Transverse colon (tissue), 4 donors: ENCODE results near the gene SEMA3A. TPM values are rescaled to one million over a fixed set of nuclear protein-coding genes. Genes with fewer than 3 reads are reported as not detected.
"Not testable (repeated sequence)": the region's sequence is repeated elsewhere in the genome, so short reads cannot be mapped to it uniquely, and the experiment has no call there.

ENCODE experiments used
- DNase-seq: peaks from one replicate; pipeline ENCODE4 v3.0.0-alpha.2; 2019
- H3K27ac ChIP-seq, 4 donors: fragments of 200-600 bp; sonication (generic); 2 replicates each; pipeline ENCODE4 v1.5.1; 2016 to 2018; ENCODE audit warnings: inconsistent platforms in 4 of 4
- H3K27me3 ChIP-seq: fragments of 200-600 bp; sonication (generic); 2 replicates; pipeline ENCODE4 v1.5.1; 2017; ENCODE audit warnings: inconsistent platforms
- H3K36me3 ChIP-seq, 4 donors: fragments of 200-600 bp; sonication (generic); 2 replicates each; pipeline ENCODE4 v1.5.1; 2017 to 2019; ENCODE audit warnings: inconsistent platforms in 4 of 4
- H3K4me1 ChIP-seq, 4 donors: fragments of 200-600 bp; sonication (generic); 2 replicates each; pipeline ENCODE4 v1.5.1; 2017 to 2020; ENCODE audit warnings: inconsistent platforms in 4 of 4
- H3K4me3 ChIP-seq, 4 donors: fragments of 200-600 bp; sonication (generic); 1 replicate in 1 of 4; 2 replicates in 3 of 4; pipeline versions ENCODE4 v1.5.1 to v1.6.1; 2017 to 2019; ENCODE audit warnings: inconsistent platforms in 4 of 4
- H3K9me3 ChIP-seq, 2 donors: fragments of 200-600 bp; sonication (generic); 2 replicates each; pipeline ENCODE4 v1.5.1; 2017 to 2019; ENCODE audit warnings: inconsistent platforms in 2 of 2
- EP300 ChIP-seq: sonication (generic); formaldehyde crosslinking; IDR thresholded peaks from one replicate; pipeline ENCODE4 v1.6.1; 2017; ENCODE audit warnings: antibody characterized with exemption, low read depth
- POLR2A ChIP-seq: fragments of 450-650 bp; IDR thresholded peaks from one replicate; pipeline ENCODE4 v1.6.1; 2016; ENCODE audit warnings: antibody characterized with exemption, mild to moderate bottlenecking, moderate library complexity
- POLR2AphosphoS5 ChIP-seq, 3 donors: sonication (generic); formaldehyde crosslinking; IDR thresholded peaks; one replicate each; pipeline ENCODE4 v1.6.1; 2016; ENCODE audit warnings: antibody characterized with exemption in 3 of 3
- WGBS, 2 donors: methylation state at CpG; one replicate each; pipeline ENCODE4 v1.1.5; 2018; ENCODE audit warnings: low coverage in 1 of 2; 5-methylcytosine and 5-hydroxymethylcytosine counted together
- in situ Hi-C, 4 donors: fragments of 200-750 bp; cut with MboI; loops; one replicate each; pipeline versions ENCODE4 v1.15.0 to v1.15.1; 2017; ENCODE audit warnings: low sequenced_read_pairs in 3 of 4, low pct_ligation_motif_present in 1 of 4, low pct_unique_long_range_greater_than_20kb in 1 of 4
- intact Hi-C: fragments of 100-400 bp; cut with DNase I; formaldehyde crosslinking; loops from one replicate; pipeline ENCODE4 v1.15.1; 2023; ENCODE audit warnings: low total_unique reads
- total RNA-seq, 4 donors: library from RNA; depleted of rRNA; stranded (reverse); fragments of >200 nt; gene quantifications; one replicate each; pipeline ENCODE4 v1.1.0, GENCODE V29; 2016
- TF ChIP-seq, protein P1 (sequence below), 5 experiments: fragments of 200-600 bp in 3 of 5; fragments of 450-650 bp in 2 of 5; sonication (generic) in 3 of 5; IDR thresholded peaks; 1 replicate in 2 of 5; 2 replicates in 3 of 5; pipeline ENCODE4 v1.5.1; 2016 to 2017; ENCODE audit warnings: antibody characterized with exemption in 5 of 5, inconsistent platforms in 3 of 5, mild to moderate bottlenecking in 2 of 5, moderate library complexity in 1 of 5

SEMA3A gene
- total RNA-seq, 4 donors from 2014 or later: 1.00 to 8.3 (median 4.7) TPM

DNA sequence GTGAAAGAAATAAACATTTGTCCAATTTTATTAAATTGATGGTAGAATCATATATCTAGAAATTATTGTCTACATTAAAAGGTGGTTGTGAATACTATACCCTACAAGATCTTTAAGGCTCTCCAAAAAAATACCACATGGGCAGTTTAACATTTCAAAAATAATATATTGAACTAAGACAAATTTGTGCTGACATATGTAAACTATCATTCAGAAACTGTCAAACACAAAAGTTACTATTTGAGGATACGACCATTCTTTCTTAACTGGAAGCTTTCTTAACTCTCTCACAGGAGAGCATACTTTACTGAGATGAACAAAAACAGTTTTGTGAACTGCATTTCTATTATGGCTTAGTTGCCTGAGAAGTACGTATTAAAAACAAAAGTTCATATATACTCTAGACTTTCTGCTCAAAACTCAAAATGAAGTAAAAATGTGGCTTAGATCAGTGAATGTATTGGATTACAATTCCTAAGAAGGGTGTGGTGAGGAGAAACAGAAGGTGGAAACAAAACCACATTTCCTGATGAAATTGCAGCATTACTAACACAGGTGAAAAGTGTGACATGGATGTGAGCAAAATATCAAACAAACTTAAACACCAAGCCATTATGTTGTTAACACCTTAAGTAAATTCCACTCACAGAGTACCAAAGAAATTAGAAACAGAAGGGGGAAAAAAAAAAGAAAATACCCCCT is 138.5 kb downstream of the SEMA3A start:
- TF ChIP-seq, protein P1, sequence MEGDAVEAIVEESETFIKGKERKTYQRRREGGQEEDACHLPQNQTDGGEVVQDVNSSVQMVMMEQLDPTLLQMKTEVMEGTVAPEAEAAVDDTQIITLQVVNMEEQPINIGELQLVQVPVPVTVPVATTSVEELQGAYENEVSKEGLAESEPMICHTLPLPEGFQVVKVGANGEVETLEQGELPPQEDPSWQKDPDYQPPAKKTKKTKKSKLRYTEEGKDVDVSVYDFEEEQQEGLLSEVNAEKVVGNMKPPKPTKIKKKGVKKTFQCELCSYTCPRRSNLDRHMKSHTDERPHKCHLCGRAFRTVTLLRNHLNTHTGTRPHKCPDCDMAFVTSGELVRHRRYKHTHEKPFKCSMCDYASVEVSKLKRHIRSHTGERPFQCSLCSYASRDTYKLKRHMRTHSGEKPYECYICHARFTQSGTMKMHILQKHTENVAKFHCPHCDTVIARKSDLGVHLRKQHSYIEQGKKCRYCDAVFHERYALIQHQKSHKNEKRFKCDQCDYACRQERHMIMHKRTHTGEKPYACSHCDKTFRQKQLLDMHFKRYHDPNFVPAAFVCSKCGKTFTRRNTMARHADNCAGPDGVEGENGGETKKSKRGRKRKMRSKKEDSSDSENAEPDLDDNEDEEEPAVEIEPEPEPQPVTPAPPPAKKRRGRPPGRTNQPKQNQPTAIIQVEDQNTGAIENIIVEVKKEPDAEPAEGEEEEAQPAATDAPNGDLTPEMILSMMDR (IDR thresholded peaks at IDR 0.05): no peak
- TF ChIP-seq EP300: no peak
- TF ChIP-seq POLR2A: no peak
- no peak for TF ChIP-seq POLR2AphosphoS5 (IDR thresholded peaks at IDR 0.05)
- WGBS, 2 donors: 79 to 81% methylated on average over 2 of the region's 2 CpGs
- DNase-seq: no peak

DNA sequence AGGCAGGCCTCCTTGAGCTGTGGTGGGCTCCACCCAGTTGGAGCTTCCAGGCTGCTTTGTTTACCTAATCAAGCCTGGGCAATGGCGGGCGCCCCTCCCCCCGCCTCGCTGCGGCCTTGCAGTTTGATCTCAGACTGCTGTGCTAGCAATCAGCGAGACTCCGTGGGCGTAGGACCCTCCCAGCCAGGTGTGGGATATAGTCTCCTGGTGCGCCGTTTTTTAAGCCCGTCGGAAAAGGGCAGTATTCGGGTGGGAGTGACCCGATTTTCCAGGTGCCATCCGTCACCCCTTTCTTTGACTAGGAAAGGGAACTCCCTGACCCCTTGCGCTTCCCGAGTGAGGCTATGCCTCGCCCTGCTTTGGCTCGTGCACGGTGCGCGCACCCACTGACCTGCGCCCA is 139.4 kb downstream of the SEMA3A start:
- H3K9me3 ChIP-seq, H3K36me3 ChIP-seq, H3K27me3 ChIP-seq, DNase-seq, in situ Hi-C loops, H3K27ac ChIP-seq, H3K4me3 ChIP-seq, intact Hi-C loops: not testable (repeated sequence)
- peaks cover 0 to 18% (median 7%) of the 10 kb centered on the region in 4 donors for H3K4me1 ChIP-seq
- WGBS, 2 donors: 81 to 88% methylated on average over 16 to 22 of the region's 23 CpGs

More for the DNA sequence above, 138.5 kb downstream of the SEMA3A start:
- in situ Hi-C loops (no loop called here), intact Hi-C loops (no loop called here)
- Histone ChIP-seq H3K36me3 (no peaks in the 10 kb centered on the region), H3K9me3 (no peaks in the 10 kb centered on the region), H3K4me1 (peaks cover 0 to 24% (median 8%) of the 10 kb centered on the region in 4 donors), H3K27me3 (no peaks in the 10 kb centered on the region), H3K4me3 (no peak overlapping the region), H3K27ac (no peak overlapping the region)

DNA sequence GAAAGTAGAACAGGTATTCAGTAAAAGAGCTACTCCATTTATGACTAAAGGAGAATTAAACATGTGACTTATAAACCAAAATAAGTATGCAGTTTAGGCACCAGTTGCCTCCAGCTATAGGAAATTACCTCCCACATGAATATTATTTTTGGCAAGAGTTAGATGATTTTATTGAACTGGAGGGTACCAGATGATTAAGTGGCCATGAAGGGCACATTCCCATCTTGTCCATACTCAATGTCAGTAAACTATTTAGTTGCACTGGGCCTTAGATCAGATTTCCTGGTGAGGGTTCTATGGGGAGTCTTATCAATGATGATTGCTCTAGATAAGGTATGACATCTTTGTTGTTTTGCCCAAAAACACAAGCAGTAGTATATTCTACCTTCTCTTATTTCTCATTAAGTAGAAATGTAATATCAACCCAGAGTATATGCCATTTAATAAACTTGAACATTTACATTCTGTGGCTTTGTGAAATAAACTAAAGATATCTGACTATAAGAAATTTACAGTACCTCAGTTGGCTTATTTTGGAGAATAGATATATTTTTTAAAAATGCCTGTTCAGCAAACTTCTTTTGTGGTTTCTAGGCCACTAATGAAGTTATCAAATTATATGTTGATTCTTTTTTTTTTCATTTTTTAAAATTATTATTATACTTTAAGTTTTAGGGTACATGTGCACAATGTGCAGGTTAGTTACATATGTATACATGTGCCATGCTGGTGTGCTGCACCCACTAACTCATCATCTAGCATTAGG is 145.3 kb downstream of the SEMA3A start:
- Histone ChIP-seq H3K27me3 (no peaks in the 10 kb centered on the region), H3K4me1 (no peaks in the 10 kb centered on the region), H3K4me3 (no peak overlapping the region), H3K36me3 (no peaks in the 10 kb centered on the region), H3K9me3 (no peaks in the 10 kb centered on the region), H3K27ac (no peak overlapping the region)
- intact Hi-C loops: no loop called here
- in situ Hi-C loops: no loop called here
- TF ChIP-seq, protein P1 (IDR thresholded peaks at IDR 0.05): no peak
- TF ChIP-seq POLR2AphosphoS5 (IDR thresholded peaks at IDR 0.05) (no peak), POLR2A (no peak), EP300 (no peak)
- DNase-seq: no peak

DNA sequence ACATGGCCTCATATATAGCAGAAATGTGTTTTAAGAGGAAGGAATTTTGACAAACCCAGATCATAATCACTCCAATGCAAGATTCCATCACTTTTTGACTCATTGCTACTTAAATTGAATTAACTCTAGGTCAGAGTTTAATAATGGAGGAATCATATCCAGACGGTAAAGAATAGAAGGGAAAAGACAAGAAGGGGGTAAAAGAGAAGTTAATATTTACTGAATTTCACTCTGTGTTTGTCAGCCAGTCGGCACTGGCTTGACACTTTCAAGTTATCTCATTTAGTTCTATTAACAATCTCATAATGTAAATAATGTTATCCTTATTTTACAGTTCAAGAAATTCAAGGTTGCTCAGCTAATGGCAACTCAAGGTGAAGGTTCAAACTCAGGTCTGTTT is 147.5 kb downstream of the SEMA3A start:
- intact Hi-C loops (no loop called here), in situ Hi-C loops (no loop called here)
- no peak for DNase-seq
- Histone ChIP-seq H3K27me3 (no peaks in the 10 kb centered on the region), H3K9me3 (no peaks in the 10 kb centered on the region), H3K27ac (no peak overlapping the region), H3K4me1 (peaks cover 0 to 5% (median 2%) of the 10 kb centered on the region in 4 donors), H3K36me3 (no peaks in the 10 kb centered on the region), H3K4me3 (no peak overlapping the region)
- TF ChIP-seq EP300 (no peak), POLR2A (no peak), POLR2AphosphoS5 (IDR thresholded peaks at IDR 0.05) (no peak)
- TF ChIP-seq, protein P1 (IDR thresholded peaks at IDR 0.05): no peak
- 42 to 74% methylated on average over 2 of the region's 2 CpGs for WGBS, 2 donors
